Lower lobe of right lung (tissue), 2 donors: ENCODE measurements around the gene ISG20L2. TPM values are rescaled to one million over a fixed set of nuclear protein-coding genes. Genes with fewer than 3 reads are reported as not detected.

ENCODE experiments used
- ATAC-seq, 2 donors: fragments of 200-7000 bp; cut with Tn5 transposase; one replicate each; pipeline ENCODE4 v1.9.1; 2020 to 2022; ENCODE audit warnings: mild to moderate bottlenecking in 2 of 2, moderate library complexity in 2 of 2
- DNase-seq: peaks from one replicate; pipeline ENCODE4 v3.0.0-alpha.2; 2020
- H3K27ac ChIP-seq: fragments of 200-600 bp; one replicate; pipeline ENCODE4 v1.8.0; 2022
- H3K27me3 ChIP-seq: fragments of 200-600 bp; one replicate; pipeline ENCODE4 v1.8.0; 2022; ENCODE audit warnings: low read depth
- H3K36me3 ChIP-seq: fragments of 200-600 bp; one replicate; pipeline ENCODE4 v1.8.0; 2022; ENCODE audit warnings: mild to moderate bottlenecking
- H3K4me1 ChIP-seq: fragments of 200-600 bp; one replicate; pipeline ENCODE4 v1.8.0; 2022
- H3K4me3 ChIP-seq: fragments of 200-600 bp; one replicate; pipeline ENCODE4 v1.8.0; 2022; ENCODE audit warnings: mild to moderate bottlenecking
- H3K9me3 ChIP-seq: fragments of 200-600 bp; one replicate; pipeline ENCODE4 v1.8.0; 2022
- CTCF ChIP-seq: fragments of 200-600 bp; IDR thresholded peaks from one replicate; pipeline ENCODE4 v1.8.0; 2022; ENCODE audit warnings: antibody characterized with exemption, mild to moderate bottlenecking
- intact Hi-C: fragments of 100-400 bp; cut with DNase I; formaldehyde crosslinking; loops from one replicate; pipeline ENCODE4 v1.11.0; 2022
- total RNA-seq: library from RNA; stranded (reverse); fragmentation: NEBNext Ultra II Directional; extraction: Animal tissue kit (Norgen Biotek cat#: 25700); gene quantifications from one replicate; pipeline ENCODE4 v1.2.1, GENCODE V29; 2021
- donor health status: DM: no; HTN: yes; CAD: no; lungs with severe emphysema.

Gene ISG20L2
- total RNA-seq, 1 donor from 2014 or later: 22.6 TPM

- no peak for TF ChIP-seq CTCF
- intact Hi-C loops: no loop called here
- Histone ChIP-seq H3K4me1 (peaks cover 62% of the 10 kb centered on the region), H3K27ac (no peak overlapping the region), H3K27me3 (no peaks in the 10 kb centered on the region), H3K4me3 (no peak overlapping the region), H3K36me3 (peaks cover 36% of the 10 kb centered on the region), H3K9me3 (no peaks in the 10 kb centered on the region)
- no peak for ATAC-seq
- DNase-seq: peak; percentile 34
These were observed 15.8 kb upstream of the ISG20L2 start for GRCh38 chr1:156744344-156744743.

- Histone ChIP-seq H3K4me1 (peaks cover 57% of the 10 kb centered on the region), H3K4me3 (no peak overlapping the region), H3K9me3 (no peaks in the 10 kb centered on the region), H3K27me3 (no peaks in the 10 kb centered on the region), H3K36me3 (peaks cover 36% of the 10 kb centered on the region), H3K27ac (no peak overlapping the region)
- DNase-seq (peak; percentile 37), ATAC-seq (no peak)
- no peak for TF ChIP-seq CTCF
- intact Hi-C loops: no loop called here
These were observed 15.1 kb upstream of the ISG20L2 start for GRCh38 chr1:156743367-156744302.

- H3K9me3 ChIP-seq: no peaks in the 10 kb centered on the region
- no peak overlapping the region for H3K27ac ChIP-seq
- DNase-seq: peak; percentile 15
These were observed 14.2 kb upstream of the ISG20L2 start for GRCh38 chr1:156742801-156743200.

GRCh38 chr1:156742017-156742416, 13.5 kb upstream of the ISG20L2 start:
- intact Hi-C loops: no loop called here
- peak overlapping the region; percentile 89 for H3K27ac ChIP-seq
- peaks cover 43% of the 10 kb centered on the region for H3K4me1 ChIP-seq
- no peaks in the 10 kb centered on the region for H3K9me3 ChIP-seq
- DNase-seq (no peak), ATAC-seq (no peak)
- H3K36me3 ChIP-seq: peaks cover 47% of the 10 kb centered on the region
- TF ChIP-seq CTCF: no peak
- H3K27me3 ChIP-seq: no peaks in the 10 kb centered on the region
- no peak overlapping the region for H3K4me3 ChIP-seq

More at GRCh38 chr1:156742801-156743200, 14.2 kb upstream of the ISG20L2 start:
- Histone ChIP-seq H3K4me3 (no peak overlapping the region), H3K36me3 (peaks cover 39% of the 10 kb centered on the region), H3K4me1 (peaks cover 49% of the 10 kb centered on the region), H3K27me3 (no peaks in the 10 kb centered on the region)
- no peak for ATAC-seq
- intact Hi-C loops: no loop called here
- no peak for TF ChIP-seq CTCF

GRCh38 chr1:156741481-156741983, 13.0 kb upstream of the ISG20L2 start:
- Histone ChIP-seq H3K36me3 (peaks cover 51% of the 10 kb centered on the region), H3K27ac (peak overlapping the region; percentile 89), H3K4me1 (peaks cover 41% of the 10 kb centered on the region), H3K27me3 (no peaks in the 10 kb centered on the region), H3K4me3 (peak overlapping the region; percentile 87), H3K9me3 (no peaks in the 10 kb centered on the region)
- ATAC-seq (peak in 1 of 2 donors; percentile 2), DNase-seq (no peak)
- intact Hi-C loops: no loop called here
- no peak for TF ChIP-seq CTCF
